Measurements from ENCODE around the gene SRM.

Gene SRM

GRCh38 chr1:11059968-11060830, at the start of gene SRM:
TSS of gene SRM (minus strand) at chr1:11060018. CDS start at chr1:11059943, 75 bp downstream.
- no peak for TF ChIP-seq ZBTB7A (IDR thresholded peaks at IDR 0.05; ENCODE audit: low read depth)
- TF ChIP-seq EP300 (IDR thresholded peaks at IDR 0.05; ENCODE audit: borderline replicate concordance) = no peak
- no peak for TF ChIP-seq NFIC (IDR thresholded peaks at IDR 0.05)
- no peak for TF ChIP-seq TCF12 (IDR thresholded peaks at IDR 0.05; ENCODE audit: low read depth)
- no peak for TF ChIP-seq RAD21 (IDR thresholded peaks at IDR 0.05; ENCODE audit: low read depth)
- peak; percentile 53; the same call in 1 of the 2 replicates for TF ChIP-seq YY1 (IDR thresholded peaks at IDR 0.05; ENCODE audit: low read depth)
- TF ChIP-seq, protein P1, sequence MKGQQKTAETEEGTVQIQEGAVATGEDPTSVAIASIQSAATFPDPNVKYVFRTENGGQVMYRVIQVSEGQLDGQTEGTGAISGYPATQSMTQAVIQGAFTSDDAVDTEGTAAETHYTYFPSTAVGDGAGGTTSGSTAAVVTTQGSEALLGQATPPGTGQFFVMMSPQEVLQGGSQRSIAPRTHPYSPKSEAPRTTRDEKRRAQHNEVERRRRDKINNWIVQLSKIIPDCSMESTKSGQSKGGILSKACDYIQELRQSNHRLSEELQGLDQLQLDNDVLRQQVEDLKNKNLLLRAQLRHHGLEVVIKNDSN (IDR thresholded peaks at IDR 0.05) = peak; percentile 84
- TF ChIP-seq, protein P2, sequence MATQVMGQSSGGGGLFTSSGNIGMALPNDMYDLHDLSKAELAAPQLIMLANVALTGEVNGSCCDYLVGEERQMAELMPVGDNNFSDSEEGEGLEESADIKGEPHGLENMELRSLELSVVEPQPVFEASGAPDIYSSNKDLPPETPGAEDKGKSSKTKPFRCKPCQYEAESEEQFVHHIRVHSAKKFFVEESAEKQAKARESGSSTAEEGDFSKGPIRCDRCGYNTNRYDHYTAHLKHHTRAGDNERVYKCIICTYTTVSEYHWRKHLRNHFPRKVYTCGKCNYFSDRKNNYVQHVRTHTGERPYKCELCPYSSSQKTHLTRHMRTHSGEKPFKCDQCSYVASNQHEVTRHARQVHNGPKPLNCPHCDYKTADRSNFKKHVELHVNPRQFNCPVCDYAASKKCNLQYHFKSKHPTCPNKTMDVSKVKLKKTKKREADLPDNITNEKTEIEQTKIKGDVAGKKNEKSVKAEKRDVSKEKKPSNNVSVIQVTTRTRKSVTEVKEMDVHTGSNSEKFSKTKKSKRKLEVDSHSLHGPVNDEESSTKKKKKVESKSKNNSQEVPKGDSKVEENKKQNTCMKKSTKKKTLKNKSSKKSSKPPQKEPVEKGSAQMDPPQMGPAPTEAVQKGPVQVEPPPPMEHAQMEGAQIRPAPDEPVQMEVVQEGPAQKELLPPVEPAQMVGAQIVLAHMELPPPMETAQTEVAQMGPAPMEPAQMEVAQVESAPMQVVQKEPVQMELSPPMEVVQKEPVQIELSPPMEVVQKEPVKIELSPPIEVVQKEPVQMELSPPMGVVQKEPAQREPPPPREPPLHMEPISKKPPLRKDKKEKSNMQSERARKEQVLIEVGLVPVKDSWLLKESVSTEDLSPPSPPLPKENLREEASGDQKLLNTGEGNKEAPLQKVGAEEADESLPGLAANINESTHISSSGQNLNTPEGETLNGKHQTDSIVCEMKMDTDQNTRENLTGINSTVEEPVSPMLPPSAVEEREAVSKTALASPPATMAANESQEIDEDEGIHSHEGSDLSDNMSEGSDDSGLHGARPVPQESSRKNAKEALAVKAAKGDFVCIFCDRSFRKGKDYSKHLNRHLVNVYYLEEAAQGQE (IDR thresholded peaks at IDR 0.05; ENCODE audit: low read depth) = no peak
- TF ChIP-seq CEBPB (IDR thresholded peaks at IDR 0.05) = no peak
- TF ChIP-seq CREB1 (IDR thresholded peaks at IDR 0.05; ENCODE audit: low read depth) = no peak
- no peak for TF ChIP-seq EGR1 (IDR thresholded peaks at IDR 0.05)
- TF ChIP-seq FOXM1 (IDR thresholded peaks at IDR 0.05; ENCODE audit: borderline replicate concordance, low read depth) = no peak
- TF ChIP-seq TAF1 (IDR thresholded peaks at IDR 0.05; ENCODE audit: low read depth) = peak; percentile 22; the same call in 1 of the 2 replicates
- no peak for TF ChIP-seq TEAD4 (IDR thresholded peaks at IDR 0.05)
- TF ChIP-seq MAX (IDR thresholded peaks at IDR 0.05) = peak; percentile 81

- TF ChIP-seq TAF1 (IDR thresholded peaks at IDR 0.05; ENCODE audit: low read depth) (no peak), CEBPB (IDR thresholded peaks at IDR 0.05) (no peak), ZBTB7A (IDR thresholded peaks at IDR 0.05; ENCODE audit: low read depth) (no peak), NFIC (IDR thresholded peaks at IDR 0.05) (no peak), FOXM1 (IDR thresholded peaks at IDR 0.05; ENCODE audit: borderline replicate concordance, low read depth) (no peak), CREB1 (IDR thresholded peaks at IDR 0.05; ENCODE audit: low read depth) (no peak), TCF12 (IDR thresholded peaks at IDR 0.05; ENCODE audit: low read depth) (no peak)
Measured at GRCh38 chr1:11109047-11109760, 49.4 kb upstream of the SRM start.

DNA sequence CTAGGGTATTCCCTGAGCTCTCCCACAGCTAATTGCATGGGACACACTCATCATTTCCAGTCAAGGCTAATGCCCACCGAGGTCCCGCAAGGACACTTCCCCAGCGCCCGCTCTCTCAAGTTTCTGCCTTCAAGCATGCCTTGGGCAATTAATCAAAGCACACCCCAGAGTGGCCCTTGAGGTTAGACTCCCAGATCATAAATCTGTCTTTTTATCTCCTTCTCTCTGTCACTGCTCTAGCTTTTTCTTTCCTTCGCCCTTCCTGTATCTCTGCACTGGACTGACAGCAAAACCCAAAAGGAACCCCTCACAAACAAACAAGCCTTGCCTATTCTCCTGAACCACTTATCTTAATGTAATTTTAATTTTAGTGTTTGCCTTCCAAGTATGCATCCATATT, 47.8 kb upstream of the SRM start:
- TF ChIP-seq EP300 (IDR thresholded peaks at IDR 0.05; ENCODE audit: borderline replicate concordance) (no peak), FOXM1 (IDR thresholded peaks at IDR 0.05; ENCODE audit: borderline replicate concordance, low read depth) (no peak), EGR1 (IDR thresholded peaks at IDR 0.05) (no peak), NFIC (IDR thresholded peaks at IDR 0.05) (no peak), CEBPB (IDR thresholded peaks at IDR 0.05) (no peak)

DNA sequence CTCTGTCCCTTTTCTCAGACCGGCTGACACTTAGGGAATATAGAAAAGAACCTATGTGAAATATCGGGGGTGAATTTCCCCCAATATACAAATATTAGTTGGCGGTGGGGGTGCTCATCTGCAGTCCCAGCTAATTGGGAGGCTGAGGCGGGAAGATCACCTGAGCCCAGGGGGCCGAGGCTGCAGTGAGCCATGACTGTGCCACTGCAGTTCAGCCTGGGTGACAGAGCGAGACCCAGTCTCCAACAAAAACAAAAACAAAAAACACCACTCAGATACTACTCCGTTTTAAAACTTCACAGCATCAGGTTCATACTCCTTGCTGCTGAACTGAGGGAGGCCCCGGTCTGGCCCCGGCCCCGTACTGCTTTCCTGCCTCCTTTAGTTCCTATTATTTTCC, 45.8 kb upstream of the SRM start:
- TF ChIP-seq YY1 (IDR thresholded peaks at IDR 0.05; ENCODE audit: low read depth) (no peak), FOXM1 (IDR thresholded peaks at IDR 0.05; ENCODE audit: borderline replicate concordance, low read depth) (no peak), NFIC (IDR thresholded peaks at IDR 0.05) (no peak), TEAD4 (IDR thresholded peaks at IDR 0.05) (no peak), CEBPB (IDR thresholded peaks at IDR 0.05) (no peak), TAF1 (IDR thresholded peaks at IDR 0.05; ENCODE audit: low read depth) (no peak), MAX (IDR thresholded peaks at IDR 0.05) (no peak), EGR1 (IDR thresholded peaks at IDR 0.05) (no peak), ZBTB7A (IDR thresholded peaks at IDR 0.05; ENCODE audit: low read depth) (no peak), RAD21 (IDR thresholded peaks at IDR 0.05; ENCODE audit: low read depth) (no peak), EP300 (IDR thresholded peaks at IDR 0.05; ENCODE audit: borderline replicate concordance) (no peak), TCF12 (IDR thresholded peaks at IDR 0.05; ENCODE audit: low read depth) (no peak), CREB1 (IDR thresholded peaks at IDR 0.05; ENCODE audit: low read depth) (no peak)
- TF ChIP-seq, protein P2 (IDR thresholded peaks at IDR 0.05; ENCODE audit: low read depth) = no peak
- TF ChIP-seq, protein P1 (IDR thresholded peaks at IDR 0.05) = no peak

DNA sequence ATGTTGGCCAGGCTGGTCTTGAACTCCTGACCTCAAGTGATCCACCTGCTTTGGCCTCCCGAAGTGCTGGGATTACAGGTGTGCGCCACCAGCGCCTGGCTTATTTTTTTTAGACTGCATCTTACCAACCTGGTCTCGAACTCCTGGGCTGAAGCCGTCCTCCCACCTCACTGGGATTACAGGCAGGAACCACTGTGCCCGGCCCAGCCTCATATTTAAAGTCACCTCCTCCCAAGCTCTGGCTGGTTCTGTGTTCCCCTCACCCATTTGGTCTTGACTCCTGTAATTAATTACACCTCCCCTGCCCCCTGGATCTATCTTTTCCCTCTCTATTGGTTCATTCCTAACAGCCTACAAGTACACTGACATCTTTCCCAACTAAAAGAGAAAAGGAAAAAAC, 41.5 kb upstream of the SRM start:
- TF ChIP-seq, protein P2 (IDR thresholded peaks at IDR 0.05; ENCODE audit: low read depth) = no peak
- no peak for TF ChIP-seq TAF1 (IDR thresholded peaks at IDR 0.05; ENCODE audit: low read depth)
- no peak for TF ChIP-seq CEBPB (IDR thresholded peaks at IDR 0.05)
- TF ChIP-seq ZBTB7A (IDR thresholded peaks at IDR 0.05; ENCODE audit: low read depth) = no peak
- no peak for TF ChIP-seq EGR1 (IDR thresholded peaks at IDR 0.05)
- TF ChIP-seq YY1 (IDR thresholded peaks at IDR 0.05; ENCODE audit: low read depth) = no peak
- TF ChIP-seq TEAD4 (IDR thresholded peaks at IDR 0.05) = no peak
- no peak for TF ChIP-seq MAX (IDR thresholded peaks at IDR 0.05)
- no peak for TF ChIP-seq RAD21 (IDR thresholded peaks at IDR 0.05; ENCODE audit: low read depth)
- TF ChIP-seq TCF12 (IDR thresholded peaks at IDR 0.05; ENCODE audit: low read depth) = no peak
- TF ChIP-seq NFIC (IDR thresholded peaks at IDR 0.05) = no peak
- TF ChIP-seq EP300 (IDR thresholded peaks at IDR 0.05; ENCODE audit: borderline replicate concordance) = no peak
- no peak for TF ChIP-seq FOXM1 (IDR thresholded peaks at IDR 0.05; ENCODE audit: borderline replicate concordance, low read depth)

All from Ishikawa (cell line).